ENCODE results near the gene KIRREL1.

GRCh38 chr1:158008630-158009029 lies 15.2 kb downstream of the KIRREL1 start:
- TF ChIP-seq MAX (IDR thresholded peaks at IDR 0.05) (no peak), TEAD4 (IDR thresholded peaks at IDR 0.05) (no peak), FOXM1 (IDR thresholded peaks at IDR 0.05; ENCODE audit: borderline replicate concordance, low read depth) (no peak), CEBPB (IDR thresholded peaks at IDR 0.05) (no peak), CREB1 (IDR thresholded peaks at IDR 0.05; ENCODE audit: low read depth) (no peak), YY1 (IDR thresholded peaks at IDR 0.05; ENCODE audit: low read depth) (no peak), REST (IDR thresholded peaks at IDR 0.05; ENCODE audit: low read depth) (no peak), RAD21 (IDR thresholded peaks at IDR 0.05; ENCODE audit: low read depth) (no peak)
